H1 (cell line): ENCODE data around the gene SPANXN5. TPM values are rescaled to one million over a fixed set of nuclear protein-coding genes. Genes with fewer than 3 reads are reported as not detected.

ENCODE experiments used
- CTCF ChIA-PET: fragments of 300-600 bp; sonication (Branson Sonifier 250); formaldehyde crosslinking; loops from one replicate; lab custom pipeline; 2021; ENCODE audit not compliant: partially characterized antibody; lab: Charles Lee
- POLR2A ChIA-PET: fragments of 300-600 bp; sonication (Branson Sonifier 250); formaldehyde crosslinking; loops from one replicate; lab custom pipeline; 2021; ENCODE audit warnings: inconsistent platforms; ENCODE audit not compliant: partially characterized antibody; lab: Charles Lee
- DNase-seq, 2 experiments: peaks; one replicate each; pipeline versions ENCODE4 v3.0.0 to v3.0.0-alpha.2; 2010 to 2022; ENCODE audit warnings: low spot score in 2 of 2, low read depth in 1 of 2, mixed read lengths in 1 of 2
- FAIRE-seq: peaks from 2 replicates; lab custom pipeline; 2011; peaks lifted over from hg19 to GRCh38; lab: Jason Lieb, UNC
- H2AFZ ChIP-seq: 2 replicates; pipeline ENCODE4 v1.8.1; 2012; ENCODE audit warnings: low read length, inconsistent platforms
- H2AK5ac ChIP-seq: 2 replicates; pipeline ENCODE4 v1.6.1; 2013; ENCODE audit warnings: low read depth, low read length
- H2BK120ac ChIP-seq: replicated peaks from 2 replicates; pipeline ENCODE3; 2013; ENCODE audit warnings: low read depth, low read length, inconsistent platforms
- H2BK12ac ChIP-seq: 2 replicates; pipeline ENCODE4 v1.6.1; 2013; ENCODE audit warnings: low read depth, low read length
- H2BK15ac ChIP-seq: 2 replicates; pipeline ENCODE4 v1.6.1; 2013; ENCODE audit warnings: low read length
- H2BK20ac ChIP-seq: 2 replicates; pipeline ENCODE4 v1.6.1; 2013; ENCODE audit warnings: low read length
- H2BK5ac ChIP-seq: 2 replicates; pipeline ENCODE4 v1.6.1; 2013; ENCODE audit warnings: low read depth, low read length
- H3K14ac ChIP-seq: 2 replicates; pipeline ENCODE4 v1.6.1; 2013; ENCODE audit warnings: inconsistent platforms; ENCODE audit not compliant: insufficient read length
- H3K18ac ChIP-seq: 2 replicates; pipeline ENCODE4 v1.6.1; 2013; ENCODE audit warnings: low read length; ENCODE audit errors: extremely low read depth
- H3K23ac ChIP-seq: 2 replicates; pipeline ENCODE4 v1.6.1; 2013; ENCODE audit warnings: inconsistent platforms; ENCODE audit not compliant: insufficient read length
- H3K23me2 ChIP-seq: 2 replicates; pipeline ENCODE4 v1.6.1; 2013; ENCODE audit warnings: low read depth, low read length
- H3K27ac ChIP-seq: 2 replicates; pipeline ENCODE4 v1.6.1; 2011; ENCODE audit warnings: low read depth, low read length, inconsistent platforms
- H3K27me3 ChIP-seq, 4 experiments: replicated peaks in 1 of 4; 1 replicate in 1 of 4; 2 replicates in 3 of 4; pipeline versions ENCODE4 v1.6.1 to v1.8.1; 2011 to 2013; ENCODE audit warnings: low read length in 3 of 4, mild to moderate bottlenecking in 3 of 4, inconsistent platforms in 2 of 4, mixed read lengths in 2 of 4, moderate library complexity in 1 of 4; ENCODE audit not compliant: control insufficient read depth in 3 of 4, insufficient read depth in 3 of 4; ENCODE audit errors: extremely low read depth in 1 of 4
- H3K36me3 ChIP-seq, 4 experiments: 2 replicates each; pipeline versions ENCODE4 v1.6.1 to v1.8.1; 2011 to 2013; ENCODE audit warnings: mild to moderate bottlenecking in 4 of 4, low read length in 3 of 4, moderate library complexity in 2 of 4, control low read depth in 1 of 4, inconsistent platforms in 1 of 4; ENCODE audit not compliant: insufficient read depth in 4 of 4, control insufficient read depth in 2 of 4
- H3K4ac ChIP-seq: replicated peaks from 2 replicates; pipeline ENCODE3; 2013; ENCODE audit warnings: low read length, low read depth, mixed read lengths, inconsistent platforms; ENCODE audit not compliant: insufficient read length
- H3K4me1 ChIP-seq, 4 experiments: replicated peaks in 1 of 4; 1 replicate in 1 of 4; 2 replicates in 3 of 4; pipeline versions ENCODE4 v1.6.1 to v1.8.1; 2011 to 2013; ENCODE audit warnings: low read length in 3 of 4, inconsistent platforms in 2 of 4, mixed read lengths in 1 of 4; ENCODE audit not compliant: insufficient read depth in 4 of 4, control insufficient read depth in 3 of 4
- H3K4me2 ChIP-seq, 2 experiments: 2 replicates each; pipeline versions ENCODE4 v1.6.1 to v1.8.1; 2011 to 2013; ENCODE audit warnings: low read depth in 2 of 2, low read length in 2 of 2, control low read depth in 1 of 2, inconsistent platforms in 1 of 2, mild to moderate bottlenecking in 1 of 2; ENCODE audit not compliant: insufficient read depth in 1 of 2
- H3K4me3 ChIP-seq, 4 experiments: fragments of 200-600, 300-600 bp in 1 of 4; sonication (generic), shearing (Covaris generic), sonication (Bioruptor Twin) in 1 of 4; 2 replicates each; pipeline versions ENCODE4 v1.5.1 to v1.8.1; 2011 to 2016; ENCODE audit warnings: low read length in 4 of 4, low read depth in 3 of 4, control low read depth in 2 of 4, inconsistent platforms in 2 of 4, mild to moderate bottlenecking in 2 of 4, mixed read lengths in 1 of 4, moderate library complexity in 1 of 4; ENCODE audit not compliant: insufficient read depth in 2 of 4; ENCODE audit errors: extremely low read depth in 1 of 4
- H3K56ac ChIP-seq: replicated peaks from 2 replicates; pipeline ENCODE3; 2013; ENCODE audit warnings: low read depth, mild to moderate bottlenecking, mixed read lengths, low read length, inconsistent platforms; ENCODE audit not compliant: insufficient read length
- H3K79me1 ChIP-seq: 2 replicates; pipeline ENCODE4 v1.6.1; 2013; ENCODE audit warnings: low read depth, low read length, control low read depth
- H3K79me2 ChIP-seq, 2 experiments: 2 replicates each; pipeline versions ENCODE4 v1.6.1 to v1.8.1; 2012 to 2013; ENCODE audit warnings: low read length in 2 of 2, mild to moderate bottlenecking in 2 of 2, inconsistent platforms in 1 of 2; ENCODE audit not compliant: insufficient read depth in 2 of 2, control insufficient read depth in 1 of 2
- H3K9ac ChIP-seq, 4 experiments: replicated peaks in 1 of 4; 1 replicate in 1 of 4; 2 replicates in 3 of 4; pipeline versions ENCODE4 v1.6.1 to v1.8.1; 2011 to 2013; ENCODE audit warnings: low read depth in 3 of 4, low read length in 3 of 4, control low read depth in 2 of 4, mild to moderate bottlenecking in 2 of 4, moderate library complexity in 2 of 4, inconsistent platforms in 1 of 4; ENCODE audit errors: extremely low read depth in 1 of 4
- H3K9me3 ChIP-seq, 2 experiments: 2 replicates each; pipeline versions ENCODE4 v1.6.1 to v1.8.1; 2012 to 2013; ENCODE audit warnings: mild to moderate bottlenecking in 2 of 2, moderate library complexity in 2 of 2, control low read depth in 1 of 2, inconsistent platforms in 1 of 2, low read depth in 1 of 2, low read length in 1 of 2, mixed read lengths in 1 of 2; ENCODE audit not compliant: insufficient read depth in 2 of 2
- H4K20me1 ChIP-seq, 2 experiments: replicated peaks in 1 of 2; 2 replicates each; pipeline versions ENCODE3 to v1.8.1; 2011 to 2013; ENCODE audit warnings: inconsistent platforms in 2 of 2, low read length in 2 of 2, mild to moderate bottlenecking in 1 of 2; ENCODE audit not compliant: insufficient read depth in 2 of 2, control insufficient read depth in 1 of 2
- H4K5ac ChIP-seq: 2 replicates; pipeline ENCODE4 v1.6.1; 2013; ENCODE audit warnings: low read length, low read depth, mixed read lengths, inconsistent platforms; ENCODE audit not compliant: insufficient read length
- H4K8ac ChIP-seq: 2 replicates; pipeline ENCODE4 v1.8.0; 2013; ENCODE audit warnings: mild to moderate bottlenecking, moderate library complexity, low read length, inconsistent platforms; ENCODE audit not compliant: insufficient read depth; ENCODE audit errors: extremely low read depth
- H4K91ac ChIP-seq: replicated peaks from 2 replicates; pipeline ENCODE3; 2013; ENCODE audit warnings: low read length, mixed read lengths, inconsistent platforms; ENCODE audit not compliant: insufficient read length
- CEBPB ChIP-seq: IDR thresholded peaks from 2 replicates; pipeline ENCODE4 v1.6.1; 2012; ENCODE audit warnings: low read depth, low read length
- EP300 ChIP-seq, 2 experiments: IDR thresholded peaks; 1 replicate in 1 of 2; 2 replicates in 1 of 2; pipeline ENCODE4 v1.6.1; 2011 to 2012; ENCODE audit warnings: low read depth in 2 of 2, low read length in 2 of 2, mild to moderate bottlenecking in 2 of 2, borderline replicate concordance in 1 of 2, inconsistent platforms in 1 of 2, moderate library complexity in 1 of 2
- FOSL1 ChIP-seq: IDR thresholded peaks from 2 replicates; pipeline ENCODE4 v1.6.1; 2011; ENCODE audit warnings: mild to moderate bottlenecking, low read depth, low read length, moderate library complexity; ENCODE audit not compliant: insufficient read depth
- HDAC2 ChIP-seq, 2 experiments: fragments of 300-600 bp in 1 of 2; sonication (generic) in 1 of 2; IDR thresholded peaks; 2 replicates each; pipeline ENCODE4 v1.6.1; 2011 to 2012; ENCODE audit warnings: low read depth in 2 of 2, low read length in 2 of 2, mild to moderate bottlenecking in 2 of 2, moderate library complexity in 2 of 2, borderline replicate concordance in 1 of 2, inconsistent platforms in 1 of 2
- KDM4A ChIP-seq: IDR thresholded peaks from one replicate; pipeline ENCODE4 v1.7.1; 2012; ENCODE audit warnings: low read depth, mild to moderate bottlenecking, moderate library complexity, low read length, inconsistent platforms; ENCODE audit not compliant: severe bottlenecking
- KDM5A ChIP-seq: fragments of 200-600 bp; IDR thresholded peaks from 2 replicates; pipeline ENCODE4 v1.7.1; 2012; ENCODE audit warnings: mild to moderate bottlenecking, low read length, inconsistent platforms, mixed read lengths
- RFX5 ChIP-seq: IDR thresholded peaks from 2 replicates; pipeline ENCODE4 v1.6.1; 2011; ENCODE audit warnings: low read depth, low read length, improper control_type of control experiment, borderline replicate concordance
- SIRT6 ChIP-seq: IDR thresholded peaks from one replicate; pipeline ENCODE4 v1.7.1; 2012; ENCODE audit warnings: low read length, inconsistent platforms
- TAF7 ChIP-seq: optimal IDR thresholded peaks from 2 replicates; pipeline ENCODE3; 2011; ENCODE audit warnings: low read depth, mild to moderate bottlenecking, inconsistent platforms, low read length, moderate library complexity, borderline replicate concordance
- WGBS, 2 experiments: shearing (Covaris generic) in 1 of 2; methylation state at CpG; one replicate each; pipeline versions ENCODE4 v1.1.6 to v1.1.7; 2013 to 2015; ENCODE audit warnings: low lambda C conversion rate in 2 of 2, mixed read lengths in 2 of 2, inconsistent platforms in 1 of 2, low coverage in 1 of 2, missing lambda C conversion rate in 1 of 2; ENCODE audit not compliant: insufficient replicate concordance in 2 of 2, insufficient coverage in 1 of 2, insufficient read length in 1 of 2; ENCODE audit errors: extremely low coverage in 1 of 2, missing lambda C conversion rate in 1 of 2; 5-methylcytosine and 5-hydroxymethylcytosine counted together
- polyA plus RNA-seq, 7 experiments: library from polyadenylated mRNA; depleted of rRNA in 3 of 7; stranded (reverse) in 5 of 7; unstranded in 2 of 7; fragments of >200 nt in 5 of 7; fragments of 200-250 nt in 2 of 7; gene quantifications; 1 replicate in 5 of 7; 2 replicates in 1 of 7; 4 replicates in 1 of 7; pipeline versions ENCODE4 v1.2.1 to v1.2.3, GENCODE V29; 2011 to 2013; ENCODE audit warnings: missing spikeins in 2 of 7, mixed read lengths in 2 of 7
- total RNA-seq: library from RNA; stranded (reverse); fragmentation: NEBNext Ultra II Directional; extraction: Animal tissue kit (Norgen Biotek cat#: 25700); gene quantifications from 2 replicates; pipeline ENCODE4 v1.2.1, GENCODE V29; 2021
- TF ChIP-seq, protein P1 (sequence below): IDR thresholded peaks from 2 replicates; pipeline ENCODE4 v1.6.1; 2011; ENCODE audit warnings: low read length, improper control_type of control experiment
- TF ChIP-seq, protein P2 (sequence below): IDR thresholded peaks from 2 replicates; pipeline ENCODE4 v1.6.1; 2011; ENCODE audit warnings: low read depth, mild to moderate bottlenecking, low read length; ENCODE audit not compliant: insufficient read depth

SPANXN5 gene
- total and polyA plus RNA-seq, 2 of the 8 experiments (the other 6 are each of a cell fraction or from before 2014, with no cell fraction given): not detected

DNA sequence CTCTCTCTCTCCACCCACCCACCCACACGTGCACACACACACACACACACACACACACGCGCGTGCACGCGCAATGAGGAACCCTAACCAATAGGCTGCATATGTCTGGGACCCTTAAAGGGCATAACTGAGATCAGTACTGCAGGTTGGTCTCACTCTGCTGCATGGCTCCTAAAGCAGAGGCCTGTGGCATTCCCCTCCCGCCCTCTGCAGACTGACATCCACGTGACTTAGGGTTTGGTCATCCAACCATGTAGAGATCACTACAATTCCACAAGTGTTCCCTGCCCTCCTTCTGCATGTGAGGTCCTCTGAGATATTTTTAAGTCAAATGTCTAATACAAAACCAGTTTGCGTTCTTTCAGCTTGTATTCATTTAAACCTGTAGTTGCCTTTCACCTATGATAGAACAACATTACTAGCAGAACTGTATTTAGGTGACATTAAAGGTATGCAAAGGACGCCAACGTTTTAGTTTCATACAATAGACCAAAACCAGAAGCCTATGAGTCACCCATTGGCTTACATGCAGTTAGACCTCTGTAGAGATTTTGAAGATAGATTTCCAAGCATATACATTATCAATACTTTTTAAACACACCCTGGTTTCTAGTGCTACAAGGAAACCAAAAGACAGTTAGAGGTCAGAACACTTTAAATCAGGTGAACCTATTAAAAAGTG lies 24.0 kb upstream of the SPANXN5 start:
- Histone ChIP-seq H3K4me1 (no peaks in the 10 kb centered on the region), H3K4me2 (no peak overlapping the region), H3K4me3 (no peak overlapping the region), H4K8ac (no peak overlapping the region), H3K14ac (no peak overlapping the region), H4K20me1 (no peaks in the 10 kb centered on the region), H3K23me2 (no peaks in the 10 kb centered on the region), H3K9ac (no peak overlapping the region), H3K23ac (no peak overlapping the region), H3K79me1 (no peaks in the 10 kb centered on the region), H2AFZ (no peak overlapping the region), H2BK12ac (no peak overlapping the region), H3K9me3 (peaks cover 0 to 16% of the 10 kb centered on the region in 2 experiments; a peak in 1 of 4 replicates), H3K79me2 (no peaks in the 10 kb centered on the region), H3K18ac (no peak overlapping the region), H4K5ac (no peak overlapping the region), H3K4ac (no peak overlapping the region), H2BK120ac (no peak overlapping the region), H2BK5ac (no peak overlapping the region), H3K36me3 (no peaks in the 10 kb centered on the region), H3K27ac (no peak overlapping the region), H2BK15ac (no peak overlapping the region), H2AK5ac (no peak overlapping the region), H2BK20ac (no peak overlapping the region), H3K56ac (no peak overlapping the region), H3K27me3 (no peaks in the 10 kb centered on the region), H4K91ac (no peak overlapping the region)
- POLR2A ChIA-PET: no interaction called here
- CTCF ChIA-PET: no interaction called here
- DNase-seq: no peak
- no peak for FAIRE-seq
- WGBS, 2 experiments: 80% methylated on average over 11 of the region's 11 CpGs; no CpG with 5 or more reads in 1 of the 2 experiments
- TF ChIP-seq, protein P1, sequence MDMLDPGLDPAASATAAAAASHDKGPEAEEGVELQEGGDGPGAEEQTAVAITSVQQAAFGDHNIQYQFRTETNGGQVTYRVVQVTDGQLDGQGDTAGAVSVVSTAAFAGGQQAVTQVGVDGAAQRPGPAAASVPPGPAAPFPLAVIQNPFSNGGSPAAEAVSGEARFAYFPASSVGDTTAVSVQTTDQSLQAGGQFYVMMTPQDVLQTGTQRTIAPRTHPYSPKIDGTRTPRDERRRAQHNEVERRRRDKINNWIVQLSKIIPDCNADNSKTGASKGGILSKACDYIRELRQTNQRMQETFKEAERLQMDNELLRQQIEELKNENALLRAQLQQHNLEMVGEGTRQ: no peak
- TF ChIP-seq CEBPB (no peak), RFX5 (no peak), EP300 (IDR thresholded peaks at IDR 0.05; ENCODE audit: borderline replicate concordance in 1 of 2, low read depth in 2 of 2, low read length in 2 of 2) (no peak), KDM4A (no peak), SIRT6 (no peak), HDAC2 (IDR thresholded peaks at IDR 0.05; ENCODE audit: borderline replicate concordance in 1 of 2, low read depth in 2 of 2, low read length in 2 of 2) (no peak), KDM5A (no peak), TAF7 (no peak), FOSL1 (no peak)
- TF ChIP-seq, protein P2, sequence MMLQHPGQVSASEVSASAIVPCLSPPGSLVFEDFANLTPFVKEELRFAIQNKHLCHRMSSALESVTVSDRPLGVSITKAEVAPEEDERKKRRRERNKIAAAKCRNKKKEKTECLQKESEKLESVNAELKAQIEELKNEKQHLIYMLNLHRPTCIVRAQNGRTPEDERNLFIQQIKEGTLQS: no peak
